GM23338 (cell line): Measurements from ENCODE around the gene ENOX1. TPM values are rescaled to one million over a fixed set of nuclear protein-coding genes. Genes with fewer than 3 reads are reported as not detected.

Experiments used
- EZH2phosphoT487 ChIP-seq: fragments of 200-600 bp; sonication (generic); IDR thresholded peaks from one replicate; pipeline ENCODE4 v1.8.1; 2018; ENCODE audit warnings: antibody characterized with exemption; ENCODE audit not compliant: unreplicated experiment
- JUNB ChIP-seq: IDR thresholded peaks from one replicate; pipeline ENCODE4 v1.6.1; 2016; ENCODE audit warnings: antibody characterized with exemption; ENCODE audit not compliant: unreplicated experiment
- NANOG ChIP-seq: IDR thresholded peaks from 2 replicates; pipeline ENCODE4 v1.6.1; 2016; ENCODE audit warnings: antibody characterized with exemption, borderline replicate concordance
- POLR2AphosphoS5 ChIP-seq: IDR thresholded peaks from 2 replicates; pipeline ENCODE4 v1.6.1; 2016; ENCODE audit warnings: antibody characterized with exemption, low read depth
- REST ChIP-seq: IDR thresholded peaks from one replicate; pipeline ENCODE4 v1.6.1; 2018; ENCODE audit warnings: antibody characterized with exemption; ENCODE audit not compliant: unreplicated experiment
- STAT1 ChIP-seq: IDR thresholded peaks from one replicate; pipeline ENCODE4 v1.6.1; 2016; ENCODE audit warnings: antibody characterized with exemption; ENCODE audit not compliant: unreplicated experiment
- ZNF114 ChIP-seq: fragments of 250-450 bp; sonication (Bioruptor Pico); IDR thresholded peaks from 2 replicates; pipeline ENCODE4 v1.5.0; 2020; ENCODE audit warnings: mild to moderate bottlenecking, moderate library complexity
- ZNF462 ChIP-seq: fragments of 250-450 bp; sonication (Bioruptor Pico); IDR thresholded peaks from 2 replicates; pipeline ENCODE4 v1.5.0; 2020; ENCODE audit warnings: mild to moderate bottlenecking, moderate library complexity
- polyA plus RNA-seq: library from polyadenylated mRNA; unstranded; fragments of >200 nt; fragmentation: Nextera tagmentation; extraction: Ambion mirVana; gene quantifications from 2 replicates; pipeline ENCODE4 v1.2.1, GENCODE V29; 2016
- total RNA-seq: library from RNA; depleted of rRNA; stranded (reverse); fragments of >200 nt; shearing (Covaris generic); gene quantifications from 2 replicates; pipeline ENCODE4 v1.2.3, GENCODE V29; 2014

ENOX1 gene
- total and polyA plus RNA-seq, 2 experiments from 2014 or later = 0.66 to 0.81 TPM

GRCh38 chr13:43305416-43305815 is 481.4 kb downstream of the ENOX1 start (continued):
- TF ChIP-seq ZNF462 (CRISPR knock-in tag) (no peak), STAT1 (no peak), EZH2phosphoT487 (no peak), REST (no peak), NANOG (no peak), ZNF114 (CRISPR knock-in tag) (no peak), JUNB (no peak), POLR2AphosphoS5 (no peak)
